Kidney (tissue), 14 donors: ENCODE results near the gene IL1RAP. TPM values are rescaled to one million over a fixed set of nuclear protein-coding genes. Genes with fewer than 3 reads are reported as not detected.

Experiments used
- DNase-seq, 5 donors: peaks; one replicate each; pipeline ENCODE4 v3.0.0-alpha.2; 2013 to 2020
- FAIRE-seq: peaks from 2 replicates; lab custom pipeline; 2012; peaks lifted over from hg19 to GRCh38; lab: Jason Lieb, UNC
- H3K27ac ChIP-seq, 2 donors: one replicate each; pipeline ENCODE4 v1.7.0; 2013; ENCODE audit warnings: low read depth in 2 of 2, low read length in 2 of 2, inconsistent platforms in 1 of 2
- H3K27me3 ChIP-seq: one replicate; pipeline ENCODE4 v1.7.1; 2013; ENCODE audit warnings: low read length, inconsistent platforms; ENCODE audit not compliant: control insufficient read depth, insufficient read depth
- H3K36me3 ChIP-seq, 3 donors: one replicate each; pipeline versions ENCODE4 v1.7.0 to v1.7.1; 2013; ENCODE audit warnings: low read length in 3 of 3, control low read depth in 1 of 3, inconsistent platforms in 1 of 3; ENCODE audit not compliant: insufficient read depth in 3 of 3, control insufficient read depth in 2 of 3
- H3K4me1 ChIP-seq, 3 donors: one replicate each; pipeline versions ENCODE4 v1.7.0 to v1.7.1; 2013; ENCODE audit warnings: low read length in 3 of 3, inconsistent platforms in 1 of 3, low read depth in 1 of 3; ENCODE audit not compliant: control insufficient read depth in 2 of 3, insufficient read depth in 2 of 3
- H3K4me3 ChIP-seq, 3 donors: one replicate each; pipeline versions ENCODE4 v1.7.0 to v1.8.1; 2013; ENCODE audit warnings: low read length in 3 of 3, control low read depth in 1 of 3, inconsistent platforms in 1 of 3
- H3K9ac ChIP-seq, 3 donors: one replicate each; pipeline versions ENCODE4 v1.7.0 to v1.7.1; 2013; ENCODE audit warnings: low read length in 3 of 3, control low read depth in 1 of 3, inconsistent platforms in 1 of 3
- H3K9me3 ChIP-seq, 3 donors: one replicate each; pipeline versions ENCODE4 v1.7.0 to v1.7.1; 2013; ENCODE audit warnings: low read length in 3 of 3, control low read depth in 1 of 3, inconsistent platforms in 1 of 3; ENCODE audit not compliant: control insufficient read depth in 2 of 3, insufficient read depth in 1 of 3
- CTCF ChIP-seq: IDR thresholded peaks from 3 replicates; pipeline ENCODE4 v1.5.1; 2012; ENCODE audit warnings: mild to moderate bottlenecking, moderate library complexity, borderline replicate concordance; ENCODE audit not compliant: insufficient read depth; ENCODE audit errors: extremely low read depth
- intact Hi-C: fragments of 100-400 bp; cut with DNase I; formaldehyde crosslinking; loops from one replicate; pipeline ENCODE4 v1.11.1; 2022
- polyA plus RNA-seq: library from polyadenylated mRNA; stranded (reverse); fragments of 350-450 nt; fragmentation: Illumina TruSeq; extraction: RNeasy Lipid Tissue Mini Kit (QIAGEN cat#74804); gene quantifications from one replicate; pipeline ENCODE4 v1.2.3, GENCODE V29; 2014; ENCODE audit warnings: low read depth, low replicate concordance; ENCODE audit not compliant: insufficient read depth
- total RNA-seq: library from RNA; stranded (reverse); fragmentation: NEBNext Ultra II Directional; extraction: Animal tissue kit (Norgen Biotek cat#: 25700); gene quantifications from one replicate; pipeline ENCODE4 v1.2.1, GENCODE V29; 2021
- donor health status: control.
- donor health status: control.
- donor health status: control.
- donor health status: control.
- donor health status: control.
- donor health status: DM: yes; HTN: yes; CAD: no.
- donor health status: Normal renal cell carcinoma (clear cell type).

The IL1RAP gene
- total and polyA plus RNA-seq, 2 donors from 2014 or later: 1.7 to 10.0 TPM

- intact Hi-C loops: no loop called here
- DNase-seq (no peak), FAIRE-seq (no peak)
- H3K4me1 ChIP-seq: no peaks in the 10 kb centered on the region
- no peaks in the 10 kb centered on the region for H3K36me3 ChIP-seq
- H3K27ac ChIP-seq: no peak overlapping the region
- no peak overlapping the region for H3K9ac ChIP-seq
- no peaks in the 10 kb centered on the region for H3K27me3 ChIP-seq
- H3K4me3 ChIP-seq: no peak overlapping the region
- no peaks in the 10 kb centered on the region for H3K9me3 ChIP-seq
- no peak for TF ChIP-seq CTCF
Observed at GRCh38 chr3:190618330-190619030, 104.6 kb downstream of the IL1RAP start.

- H3K4me1 ChIP-seq: no peaks in the 10 kb centered on the region
- TF ChIP-seq CTCF: no peak
- no peak overlapping the region for H3K4me3 ChIP-seq
- DNase-seq: no peak
- no peaks in the 10 kb centered on the region for H3K36me3 ChIP-seq
- no peak overlapping the region for H3K9ac ChIP-seq
- intact Hi-C loops: no loop called here
- no peak overlapping the region for H3K27ac ChIP-seq
- no peaks in the 10 kb centered on the region for H3K9me3 ChIP-seq
- FAIRE-seq: no peak
- no peaks in the 10 kb centered on the region for H3K27me3 ChIP-seq
Observed at GRCh38 chr3:190619353-190619752, 105.5 kb downstream of the IL1RAP start.

- no peak for DNase-seq
- H3K9me3 ChIP-seq: no peaks in the 10 kb centered on the region
- no peaks in the 10 kb centered on the region for H3K27me3 ChIP-seq
- H3K36me3 ChIP-seq: no peaks in the 10 kb centered on the region
- H3K4me3 ChIP-seq: no peak overlapping the region
- no peak overlapping the region for H3K27ac ChIP-seq
- no peak overlapping the region for H3K9ac ChIP-seq
- FAIRE-seq: no peak
- no peak for TF ChIP-seq CTCF
- H3K4me1 ChIP-seq: no peaks in the 10 kb centered on the region
- intact Hi-C loops: no loop called here
Observed at GRCh38 chr3:190619761-190620160, 105.9 kb downstream of the IL1RAP start.
